GM12891 (cell line): Measurements from ENCODE around the gene RAPGEFL1.

Experiments
- DNase-seq: peaks from one replicate; pipeline ENCODE4 v3.0.0; 2011; ENCODE audit warnings: low spot score; ENCODE audit not compliant: insufficient read length
- FAIRE-seq: peaks from 2 replicates; lab custom pipeline; 2011; peaks lifted over from hg19 to GRCh38; lab: Jason Lieb, UNC
- PAX5 ChIP-seq: IDR thresholded peaks from 2 replicates; pipeline ENCODE4 v1.6.1; 2011; ENCODE audit warnings: low read length, moderate library complexity, mild to moderate bottlenecking; ENCODE audit not compliant: insufficient read depth, severe bottlenecking
- POLR2A ChIP-seq: IDR thresholded peaks from 2 replicates; pipeline ENCODE4 v1.6.1; 2011; ENCODE audit warnings: low read depth, low read length, control low read depth
- POLR2AphosphoS5 ChIP-seq: IDR thresholded peaks from 2 replicates; pipeline ENCODE4 v1.6.1; 2011; ENCODE audit warnings: low read depth, low read length, control low read depth
- POU2F2 ChIP-seq: IDR thresholded peaks from 2 replicates; pipeline ENCODE4 v1.6.1; 2011; ENCODE audit warnings: low read depth, mild to moderate bottlenecking, control low read depth, low read length, moderate library complexity
- SPI1 ChIP-seq: IDR thresholded peaks from 2 replicates; pipeline ENCODE4 v1.6.1; 2011; ENCODE audit warnings: low read depth, low read length, control low read depth
- TAF1 ChIP-seq: IDR thresholded peaks from 2 replicates; pipeline ENCODE4 v1.6.1; 2011; ENCODE audit warnings: low read depth, low read length, control low read depth

The RAPGEFL1 gene

GRCh38 chr17:40151414-40151963 lies 25.8 kb upstream of the RAPGEFL1 start:
- FAIRE-seq (no peak), DNase-seq (no peak)
- TF ChIP-seq SPI1 (no peak), POU2F2 (no peak), POLR2A (no peak), PAX5 (no peak), TAF1 (no peak), POLR2AphosphoS5 (no peak)

DNA sequence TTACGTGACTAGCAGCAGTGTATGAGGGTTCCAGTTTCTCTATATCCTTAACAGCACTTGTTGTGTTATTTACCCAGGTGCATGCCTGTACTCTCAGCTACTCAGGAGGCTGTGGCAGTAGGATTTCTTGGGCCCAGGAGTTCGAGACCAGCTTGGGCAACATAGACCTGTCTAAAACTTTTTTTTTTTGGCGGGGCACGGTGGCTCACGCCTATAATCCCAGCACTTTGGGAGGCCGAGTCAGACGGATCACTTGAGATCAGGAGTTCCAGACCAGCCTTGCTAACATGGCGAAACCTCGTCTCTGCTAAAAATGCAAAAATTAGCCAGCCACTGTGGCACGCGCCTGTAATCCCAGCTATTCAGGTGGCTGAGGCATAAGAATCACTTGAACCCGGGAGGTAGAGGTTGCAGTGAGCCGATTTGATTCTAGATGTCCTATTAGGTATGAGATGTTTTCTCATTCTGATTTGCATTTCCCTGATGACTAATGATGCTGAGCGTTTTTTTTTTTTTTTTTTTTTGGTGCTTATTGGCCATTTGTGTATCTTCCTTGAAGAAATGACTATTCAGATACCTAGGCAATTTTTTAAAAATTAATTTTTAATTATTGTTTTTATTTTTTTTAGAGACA lies 23.6 kb upstream of the RAPGEFL1 start:
- no peak for DNase-seq
- TF ChIP-seq SPI1, result no peak
- TF ChIP-seq PAX5, result no peak
- no peak for TF ChIP-seq POLR2A
- no peak for TF ChIP-seq TAF1
- TF ChIP-seq POU2F2, result no peak
- TF ChIP-seq POLR2AphosphoS5, result no peak
- no peak for FAIRE-seq

DNA sequence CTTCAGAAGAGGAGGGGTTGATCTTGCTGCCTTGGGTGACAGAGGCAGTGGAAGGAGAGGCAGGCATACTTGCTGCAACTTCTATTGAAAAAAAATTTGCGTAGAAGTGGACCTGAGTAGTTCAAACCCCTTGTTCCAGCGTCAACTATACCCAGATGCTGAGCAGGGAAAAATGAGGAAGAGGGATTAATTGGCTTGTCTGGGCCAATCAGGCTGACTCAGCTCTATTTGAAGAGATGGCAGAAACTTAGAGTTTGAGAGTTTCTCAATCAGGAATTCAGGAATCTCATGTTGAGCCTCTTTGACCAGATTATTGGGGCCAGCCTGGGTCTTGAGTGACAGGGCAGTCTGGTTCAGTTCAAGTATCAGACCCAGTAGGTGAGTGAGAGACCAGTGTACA lies 19.3 kb upstream of the RAPGEFL1 start:
- TF ChIP-seq SPI1, result peak; percentile 29; the same call in 1 of the 2 replicates
- no peak for TF ChIP-seq POLR2A
- TF ChIP-seq POLR2AphosphoS5, result no peak
- DNase-seq, result no peak
- no peak for FAIRE-seq

GRCh38 chr17:40158438-40159013 lies 18.7 kb upstream of the RAPGEFL1 start:
- TF ChIP-seq SPI1 (no peak), POLR2A (no peak), PAX5 (no peak), POLR2AphosphoS5 (no peak), POU2F2 (no peak), TAF1 (no peak)
- DNase-seq (no peak), FAIRE-seq (no peak)

- DNase-seq (no peak), FAIRE-seq (no peak)
- TF ChIP-seq PAX5, result no peak
- TF ChIP-seq POU2F2, result no peak
- TF ChIP-seq POLR2AphosphoS5, result no peak
- no peak for TF ChIP-seq TAF1
- TF ChIP-seq POLR2A, result no peak
- TF ChIP-seq SPI1, result no peak
Measured at GRCh38 chr17:40159456-40159855, 17.8 kb upstream of the RAPGEFL1 start.

- DNase-seq (no peak), FAIRE-seq (peak; percentile 26)
- TF ChIP-seq PAX5 (no peak), POLR2A (no peak), SPI1 (no peak), POLR2AphosphoS5 (no peak), TAF1 (no peak), POU2F2 (no peak)
Measured at GRCh38 chr17:40167685-40168261, 9.5 kb upstream of the RAPGEFL1 start.

GRCh38 chr17:40168262-40168832 lies 8.9 kb upstream of the RAPGEFL1 start:
- DNase-seq (no peak), FAIRE-seq (peak; percentile 66)
- TF ChIP-seq PAX5 (no peak), POU2F2 (no peak), POLR2AphosphoS5 (no peak), TAF1 (no peak), POLR2A (no peak), SPI1 (no peak)

GRCh38 chr17:40170325-40170724 lies 6.9 kb upstream of the RAPGEFL1 start:
- TF ChIP-seq POU2F2, result no peak
- TF ChIP-seq POLR2AphosphoS5, result no peak
- no peak for TF ChIP-seq SPI1
- no peak for TF ChIP-seq TAF1
- TF ChIP-seq PAX5, result no peak
- TF ChIP-seq POLR2A, result no peak
- no peak for DNase-seq
- FAIRE-seq, result no peak

DNA sequence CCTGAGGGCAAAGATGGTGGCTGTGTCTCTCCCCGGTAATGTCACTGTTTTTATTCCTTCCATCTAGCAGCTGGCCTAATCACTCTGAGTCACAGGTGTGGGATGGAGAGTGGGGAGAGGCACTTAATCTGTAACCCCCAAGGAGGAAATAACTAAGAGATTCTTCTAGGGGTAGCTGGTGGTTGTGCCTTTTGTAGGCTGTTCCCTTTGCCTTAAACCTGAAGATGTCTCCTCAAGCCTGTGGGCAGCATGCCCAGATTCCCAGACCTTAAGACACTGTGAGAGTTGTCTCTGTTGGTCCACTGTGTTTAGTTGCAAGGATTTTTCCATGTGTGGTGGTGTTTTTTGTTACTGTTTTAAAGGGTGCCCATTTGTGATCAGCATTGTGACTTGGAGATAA lies 5.5 kb upstream of the RAPGEFL1 start:
- TF ChIP-seq POLR2AphosphoS5 (no peak), SPI1 (no peak), POU2F2 (no peak), PAX5 (no peak), TAF1 (no peak), POLR2A (no peak)
- DNase-seq (no peak), FAIRE-seq (no peak)

- FAIRE-seq (no peak), DNase-seq (no peak)
- TF ChIP-seq PAX5 (no peak), POU2F2 (no peak), POLR2AphosphoS5 (no peak), POLR2A (no peak), SPI1 (no peak), TAF1 (no peak)
Measured at GRCh38 chr17:40173091-40173777, 4.0 kb upstream of the RAPGEFL1 start.
